ENCODE data around the gene CNFN.
A peak's percentile ranks its signal among the peaks of the same experiment; 100 is the strongest.

CNFN gene

GRCh38 chr19:42389899-42390298, at the start of gene CNFN:
Gene CNFN, minus strand, starts transcription at chr19:42390297. Its CDS starts 1,260 bp downstream, at chr19:42389037.
- H3K9me3 Mint-ChIP-seq: no peaks in the 10 kb centered on the region
- peaks cover under 1% of the 10 kb centered on the region for H3K4me1 Mint-ChIP-seq
- H3K36me3 Mint-ChIP-seq (ENCODE audit: low read depth): no peaks in the 10 kb centered on the region
- H3K4me3 Mint-ChIP-seq: peak within 1 kb of the TSS in 1 of 3 experiments; percentile 11
- H3K27me3 Mint-ChIP-seq (ENCODE audit: low read depth): peaks cover 44% of the 10 kb centered on the region
- no peak within 1 kb of the TSS for H3K27ac Mint-ChIP-seq
- TF ChIP-seq CTCF (IDR thresholded peaks at IDR 0.05; ENCODE audit: unreplicated experiment in 3 of 3): no peak

- Mint-ChIP-seq H3K36me3 (ENCODE audit: low read depth) (no peaks in the 10 kb centered on the region), H3K4me1 (peaks cover 10% of the 10 kb centered on the region), H3K27ac (no peak overlapping the region), H3K4me3 (no peak overlapping the region), H3K9me3 (no peaks in the 10 kb centered on the region), H3K27me3 (ENCODE audit: low read depth) (no peaks in the 10 kb centered on the region)
- no peak for TF ChIP-seq CTCF (IDR thresholded peaks at IDR 0.05; ENCODE audit: unreplicated experiment in 3 of 3)
Measured at GRCh38 chr19:42436006-42436405, 45.9 kb upstream of the CNFN start.

GRCh38 chr19:42435316-42435715, 45.2 kb upstream of the CNFN start:
- Mint-ChIP-seq H3K9me3 (no peaks in the 10 kb centered on the region), H3K36me3 (ENCODE audit: low read depth) (no peaks in the 10 kb centered on the region), H3K27ac (no peak overlapping the region), H3K4me3 (no peak overlapping the region), H3K4me1 (peaks cover 10% of the 10 kb centered on the region), H3K27me3 (ENCODE audit: low read depth) (no peaks in the 10 kb centered on the region)
- TF ChIP-seq CTCF (IDR thresholded peaks at IDR 0.05; ENCODE audit: unreplicated experiment in 3 of 3): no peak

- Mint-ChIP-seq H3K4me1 (peaks cover 10% of the 10 kb centered on the region), H3K27me3 (ENCODE audit: low read depth) (no peaks in the 10 kb centered on the region), H3K27ac (peak overlapping the region in 2 of 3 experiments; percentile 57 to 59), H3K4me3 (no peak overlapping the region), H3K9me3 (no peaks in the 10 kb centered on the region), H3K36me3 (ENCODE audit: low read depth) (no peaks in the 10 kb centered on the region)
- TF ChIP-seq CTCF (IDR thresholded peaks at IDR 0.05; ENCODE audit: unreplicated experiment in 3 of 3): peak; percentile 52 to 73 (median 54)
Measured at GRCh38 chr19:42433503-42434260, 43.6 kb upstream of the CNFN start.

GRCh38 chr19:42431486-42431885, 41.4 kb upstream of the CNFN start:
- no peaks in the 10 kb centered on the region for H3K36me3 Mint-ChIP-seq (ENCODE audit: low read depth)
- H3K9me3 Mint-ChIP-seq: no peaks in the 10 kb centered on the region
- H3K4me3 Mint-ChIP-seq: no peak overlapping the region
- H3K27me3 Mint-ChIP-seq (ENCODE audit: low read depth): no peaks in the 10 kb centered on the region
- TF ChIP-seq CTCF (IDR thresholded peaks at IDR 0.05; ENCODE audit: unreplicated experiment in 3 of 3): no peak
- H3K4me1 Mint-ChIP-seq: peaks cover 24% of the 10 kb centered on the region
- no peak overlapping the region for H3K27ac Mint-ChIP-seq

GRCh38 chr19:42428676-42429075, 38.6 kb upstream of the CNFN start:
- Mint-ChIP-seq H3K27ac (no peak overlapping the region), H3K9me3 (no peaks in the 10 kb centered on the region), H3K4me3 (no peak overlapping the region), H3K27me3 (ENCODE audit: low read depth) (no peaks in the 10 kb centered on the region), H3K4me1 (peaks cover 25% of the 10 kb centered on the region), H3K36me3 (ENCODE audit: low read depth) (no peaks in the 10 kb centered on the region)
- no peak for TF ChIP-seq CTCF (IDR thresholded peaks at IDR 0.05; ENCODE audit: unreplicated experiment in 3 of 3)
